ENCODE data around the gene CMPK2. TPM values are rescaled to one million over a fixed set of nuclear protein-coding genes. Genes with fewer than 3 reads are reported as not detected.
"Not testable (repeated sequence)": the region's sequence is repeated elsewhere in the genome, so short reads cannot be mapped to it uniquely, and the experiment has no call there.

The CMPK2 gene, protein sequence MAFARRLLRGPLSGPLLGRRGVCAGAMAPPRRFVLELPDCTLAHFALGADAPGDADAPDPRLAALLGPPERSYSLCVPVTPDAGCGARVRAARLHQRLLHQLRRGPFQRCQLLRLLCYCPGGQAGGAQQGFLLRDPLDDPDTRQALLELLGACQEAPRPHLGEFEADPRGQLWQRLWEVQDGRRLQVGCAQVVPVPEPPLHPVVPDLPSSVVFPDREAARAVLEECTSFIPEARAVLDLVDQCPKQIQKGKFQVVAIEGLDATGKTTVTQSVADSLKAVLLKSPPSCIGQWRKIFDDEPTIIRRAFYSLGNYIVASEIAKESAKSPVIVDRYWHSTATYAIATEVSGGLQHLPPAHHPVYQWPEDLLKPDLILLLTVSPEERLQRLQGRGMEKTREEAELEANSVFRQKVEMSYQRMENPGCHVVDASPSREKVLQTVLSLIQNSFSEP
- polyA plus RNA-seq (2012; ENCODE audit: insufficient read depth, insufficient read length): 19.8 TPM

DNA sequence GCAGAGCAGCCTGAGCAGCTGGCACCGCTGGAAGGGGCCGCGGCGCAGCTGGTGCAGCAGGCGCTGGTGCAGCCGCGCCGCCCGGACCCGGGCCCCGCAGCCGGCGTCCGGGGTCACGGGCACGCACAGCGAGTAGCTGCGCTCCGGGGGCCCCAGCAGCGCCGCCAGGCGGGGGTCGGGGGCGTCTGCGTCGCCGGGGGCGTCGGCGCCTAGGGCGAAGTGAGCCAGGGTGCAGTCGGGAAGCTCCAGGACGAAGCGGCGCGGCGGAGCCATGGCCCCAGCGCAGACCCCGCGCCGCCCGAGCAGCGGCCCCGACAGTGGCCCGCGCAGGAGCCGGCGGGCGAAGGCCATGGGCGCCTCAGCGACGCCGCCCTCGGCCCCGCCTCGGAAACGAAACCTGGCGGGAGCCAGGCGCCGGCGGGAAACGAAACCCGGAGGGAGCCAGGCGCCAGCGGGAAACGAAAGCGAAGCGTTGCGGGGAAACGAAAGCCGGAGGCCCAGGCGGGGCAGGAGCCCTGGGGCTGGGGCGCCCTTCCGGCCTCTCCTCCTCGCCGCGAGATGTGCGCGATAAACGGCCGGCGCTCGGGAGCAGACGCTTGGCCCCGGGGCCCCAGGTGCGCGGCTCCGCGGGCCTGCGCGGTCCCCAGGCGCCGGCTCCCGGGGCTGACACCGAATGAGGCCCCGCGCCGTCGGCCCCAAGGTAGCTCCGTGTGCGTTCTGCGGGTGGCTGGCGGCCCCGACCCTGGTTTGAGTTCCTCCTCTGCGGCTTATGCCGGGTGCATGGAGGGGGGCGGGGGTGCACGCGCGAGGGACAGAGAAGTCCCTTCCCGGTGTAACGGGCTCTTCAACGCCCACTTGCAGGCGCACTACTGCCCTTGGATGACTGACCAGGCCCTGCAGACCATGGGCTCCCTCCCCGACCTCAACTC lies at the start of gene CMPK2:
Gene CMPK2 (minus strand): TSS at position 562 of the 929 bp plus-strand sequence. CDS start 211 bp downstream, at position 351.
- peak within 1 kb of the TSS; percentile 68 for H3K4me3 ChIP-seq (ENCODE audit: low read length)

DNA sequence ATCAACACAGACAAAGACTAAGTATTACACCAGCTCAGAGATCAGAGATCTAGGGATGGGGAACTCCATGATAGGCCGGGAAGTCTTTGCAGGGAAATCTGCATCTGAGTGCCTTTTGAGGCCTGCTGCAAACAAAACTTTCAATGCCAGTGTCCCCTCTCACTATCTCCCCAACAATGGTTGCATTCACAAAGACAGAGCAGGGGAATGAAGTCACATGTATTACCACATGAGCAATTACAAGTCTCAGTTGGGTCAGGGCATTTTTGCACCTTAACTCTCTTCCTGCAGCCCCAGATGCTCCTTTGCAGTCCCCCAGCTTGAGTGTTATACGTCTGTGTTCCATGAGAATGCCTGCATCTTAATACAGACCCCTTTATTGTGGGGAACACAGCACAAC lies 49.7 kb upstream of the CMPK2 start:
- no peak overlapping the region for H3K4me3 ChIP-seq (ENCODE audit: low read length)
- DNase-seq (ENCODE audit: low read depth, low spot score): no peak

More for the DNA sequence above, at the start of gene CMPK2:
- DNase-seq (ENCODE audit: low read depth, low spot score): peak; percentile 67

DNA sequence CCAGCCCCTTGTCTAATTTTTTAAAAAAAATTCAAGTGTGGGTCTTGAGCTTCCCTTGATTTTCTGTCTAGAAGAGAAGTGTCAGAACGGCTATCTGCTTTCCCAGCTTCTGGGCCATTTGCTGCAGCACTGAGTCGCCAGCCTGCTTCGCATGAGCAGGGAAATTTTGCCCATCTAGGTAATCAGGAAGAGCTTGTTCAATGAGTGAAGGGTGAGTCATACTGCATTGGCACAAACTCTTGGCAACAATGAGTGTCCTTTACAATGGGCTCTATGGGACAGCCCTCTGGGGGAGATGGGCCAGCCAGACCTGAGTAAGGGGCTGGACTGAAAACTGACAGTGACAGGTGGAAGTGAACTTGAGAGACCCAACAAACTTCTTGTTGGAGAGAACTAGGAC lies 49.1 kb upstream of the CMPK2 start:
- DNase-seq (ENCODE audit: low read depth, low spot score): no peak
- no peak overlapping the region for H3K4me3 ChIP-seq (ENCODE audit: low read length)

DNA sequence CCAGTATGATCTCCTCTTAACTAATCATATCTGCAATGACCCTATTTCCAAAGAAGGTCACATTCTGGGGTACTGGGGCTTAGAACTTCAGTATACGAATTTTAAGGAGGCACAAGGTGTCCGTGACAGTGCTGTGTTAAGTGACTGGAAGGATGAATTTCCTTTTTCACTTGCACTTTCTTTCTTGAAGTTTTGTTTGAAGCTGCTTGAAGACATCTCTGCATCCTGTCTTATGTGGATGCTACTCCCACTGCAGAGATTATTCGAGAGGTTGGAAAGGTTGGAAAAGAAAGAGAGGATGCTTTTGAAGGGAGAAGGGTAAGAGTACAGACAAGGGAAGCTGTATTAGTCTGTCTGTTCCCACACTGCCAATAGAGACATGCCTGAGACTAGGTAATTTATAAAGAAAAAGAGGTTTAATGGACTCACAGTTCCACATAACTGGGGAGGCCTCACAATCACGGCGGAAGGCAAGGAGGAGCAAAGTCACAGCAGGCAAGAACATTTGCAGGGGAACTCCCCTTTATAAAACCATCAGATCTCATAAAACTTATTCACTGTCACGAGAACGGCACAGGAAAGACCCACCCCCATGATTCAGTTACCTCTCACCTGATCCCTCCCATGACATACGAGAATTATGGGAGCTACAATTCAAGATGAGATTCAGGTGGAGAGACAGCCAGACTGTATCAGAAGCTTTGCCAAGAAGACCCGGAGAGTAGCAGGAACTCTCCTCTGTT lies 47.9 kb upstream of the CMPK2 start:
- no peak for DNase-seq (ENCODE audit: low read depth, low spot score)
- no peak overlapping the region for H3K4me3 ChIP-seq (ENCODE audit: low read length)

DNA sequence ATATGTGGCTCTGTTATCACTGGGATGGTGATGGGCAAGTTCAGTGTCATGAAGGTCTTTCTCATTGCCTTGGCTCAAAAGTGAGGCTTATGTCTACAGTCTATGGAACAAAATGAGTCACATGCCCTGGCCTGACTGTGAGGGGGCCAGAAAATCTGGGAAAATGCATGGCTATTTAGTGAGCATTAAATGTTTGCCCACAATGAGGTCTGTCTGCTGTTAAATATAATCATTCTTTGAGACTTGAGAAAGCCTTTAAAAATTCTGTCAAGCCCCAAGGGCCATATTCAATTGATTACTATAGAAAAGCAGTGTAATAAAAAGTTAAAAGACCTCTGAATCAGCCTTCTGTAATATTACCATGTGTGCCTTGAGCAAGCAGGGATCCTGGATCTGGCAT lies 46.0 kb upstream of the CMPK2 start:
- DNase-seq (ENCODE audit: low read depth, low spot score): no peak
- no peak overlapping the region for H3K4me3 ChIP-seq (ENCODE audit: low read length)

DNA sequence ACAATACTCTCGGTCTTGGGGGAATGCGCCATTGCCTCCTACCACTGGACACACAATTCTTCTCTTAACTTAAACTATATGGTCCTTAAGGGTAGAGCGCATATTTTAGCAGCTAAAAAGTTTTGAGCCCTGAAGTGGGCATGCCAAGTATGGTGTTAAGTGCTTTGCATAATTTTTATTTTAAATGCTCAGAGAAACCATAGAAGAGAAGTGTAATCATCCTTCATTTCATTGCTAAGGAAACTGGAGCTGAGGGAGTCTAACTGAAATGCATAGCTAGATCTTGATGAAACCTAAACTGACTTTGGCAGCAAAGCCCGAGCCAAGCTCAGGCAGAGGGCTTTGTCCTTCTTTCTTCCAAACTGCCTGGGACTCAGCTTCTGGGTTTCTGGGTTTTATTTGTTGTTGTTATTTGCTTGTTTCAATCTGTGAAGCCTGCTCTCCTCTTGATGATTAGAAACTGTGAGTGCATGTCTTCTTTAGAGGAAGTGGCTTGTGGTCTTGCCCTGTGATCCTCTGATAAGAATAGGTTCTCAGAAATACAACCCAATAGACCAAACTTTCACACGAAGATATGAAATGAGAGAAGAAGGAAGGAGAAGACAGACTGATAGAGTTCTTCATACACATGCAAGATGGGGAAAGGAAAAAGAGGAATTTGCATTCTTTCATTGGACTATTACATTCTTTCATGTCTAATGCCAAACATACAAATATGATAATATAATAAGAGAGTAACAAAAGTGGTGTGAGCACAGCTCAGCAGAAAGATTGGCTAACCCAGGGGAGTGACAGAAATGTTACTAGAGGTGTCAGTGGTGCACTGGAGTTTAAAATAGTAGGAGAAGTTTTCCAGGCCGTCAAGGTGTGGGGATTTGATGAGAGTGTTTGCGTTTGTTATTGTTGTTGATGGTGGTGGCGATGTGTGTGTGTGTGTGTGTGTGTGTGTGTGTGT lies 44.0 kb upstream of the CMPK2 start:
- H3K4me3 ChIP-seq (ENCODE audit: low read length): peak overlapping the region; percentile 21
- DNase-seq (ENCODE audit: low read depth, low spot score): peak; percentile 93

DNA sequence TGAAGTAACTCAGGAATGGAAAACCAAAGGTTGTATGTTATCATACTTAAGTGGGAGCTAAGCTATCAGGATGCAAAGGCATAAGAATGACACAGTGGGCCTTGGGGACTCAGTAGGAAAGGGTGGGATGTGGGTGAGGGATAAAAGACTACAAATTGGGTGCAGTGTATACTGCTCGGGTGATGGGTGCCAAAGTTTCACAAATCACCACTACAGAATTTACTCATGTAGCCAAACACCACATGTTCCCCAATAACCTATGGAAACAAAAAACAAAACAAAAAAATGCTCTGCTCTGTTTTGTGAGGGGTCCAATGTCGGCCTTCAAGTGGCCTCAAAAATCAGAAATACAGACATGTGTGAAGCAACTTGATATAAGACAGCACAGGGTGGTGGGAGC lies 42.6 kb upstream of the CMPK2 start:
- H3K4me3 ChIP-seq (ENCODE audit: low read length): no peak overlapping the region
- DNase-seq (ENCODE audit: low read depth, low spot score): no peak

DNA sequence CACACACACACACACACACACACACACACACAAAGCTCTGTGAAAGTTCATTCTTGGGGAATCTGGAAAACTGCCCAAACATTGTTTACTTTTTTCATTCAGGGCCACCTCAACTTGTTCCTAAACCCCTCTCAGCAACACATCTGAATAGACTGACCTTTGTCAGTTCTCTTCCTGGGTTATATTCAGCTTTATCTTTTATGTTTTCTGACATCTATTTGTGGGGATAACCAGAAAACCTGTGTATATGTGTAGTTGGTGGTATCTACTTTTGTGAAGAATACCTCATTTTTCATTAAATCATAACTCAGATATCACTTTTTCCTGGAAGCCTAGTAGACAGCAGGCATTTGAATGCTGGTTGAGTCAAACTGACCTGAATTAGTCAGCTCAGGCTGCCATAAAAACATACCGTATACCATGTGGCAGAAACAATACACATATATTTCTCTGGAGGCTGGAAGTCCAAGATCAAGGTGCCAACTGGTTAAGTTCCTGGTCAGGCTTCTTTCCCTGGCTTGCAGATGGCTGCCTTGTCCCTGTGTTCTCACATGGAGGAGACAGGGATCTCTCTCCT lies 40.5 kb upstream of the CMPK2 start:
- no peak for DNase-seq (ENCODE audit: low read depth, low spot score)
- H3K4me3 ChIP-seq (ENCODE audit: low read length): no peak overlapping the region

DNA sequence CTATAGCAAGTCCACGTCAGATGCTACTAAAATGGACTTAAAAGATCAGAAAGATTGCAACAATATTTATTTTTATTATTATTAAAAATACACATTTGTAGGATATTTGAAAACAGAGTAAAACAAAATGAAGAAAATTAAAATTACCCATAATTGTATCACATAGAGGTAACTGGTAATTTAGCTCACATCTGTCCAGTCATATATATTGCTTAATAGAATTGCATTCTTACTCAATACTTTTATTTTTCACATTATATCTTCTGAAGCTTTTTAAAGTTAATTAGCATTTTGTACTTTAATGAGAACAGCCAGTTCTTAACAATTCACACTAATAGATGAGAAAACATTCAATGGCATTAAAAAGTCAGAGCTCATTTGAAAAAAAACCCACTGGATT lies 40.0 kb upstream of the CMPK2 start:
- no peak for DNase-seq (ENCODE audit: low read depth, low spot score)
- no peak overlapping the region for H3K4me3 ChIP-seq (ENCODE audit: low read length)

DNA sequence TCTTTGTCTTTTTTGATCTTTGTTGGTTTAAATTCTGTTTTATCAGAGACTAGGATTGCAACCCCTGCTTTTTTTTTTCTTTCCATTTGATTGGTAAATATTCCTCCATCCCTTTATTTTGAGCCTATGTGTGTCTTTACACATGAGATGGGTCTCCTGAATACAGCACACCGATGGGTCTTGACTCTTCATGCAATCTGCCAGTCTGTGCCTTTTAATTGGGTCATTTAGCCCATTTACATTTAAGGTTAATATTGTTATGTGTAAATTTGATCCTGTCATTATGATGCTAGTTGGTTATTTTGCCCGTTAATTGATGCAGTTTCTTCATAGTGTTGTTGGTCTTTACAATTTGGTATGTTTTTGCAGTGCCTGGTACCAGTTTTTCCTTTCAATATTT lies 36.9 kb upstream of the CMPK2 start:
- not testable (repeated sequence) for H3K4me3 ChIP-seq (ENCODE audit: low read length); DNase-seq (ENCODE audit: low read depth, low spot score)

DNA sequence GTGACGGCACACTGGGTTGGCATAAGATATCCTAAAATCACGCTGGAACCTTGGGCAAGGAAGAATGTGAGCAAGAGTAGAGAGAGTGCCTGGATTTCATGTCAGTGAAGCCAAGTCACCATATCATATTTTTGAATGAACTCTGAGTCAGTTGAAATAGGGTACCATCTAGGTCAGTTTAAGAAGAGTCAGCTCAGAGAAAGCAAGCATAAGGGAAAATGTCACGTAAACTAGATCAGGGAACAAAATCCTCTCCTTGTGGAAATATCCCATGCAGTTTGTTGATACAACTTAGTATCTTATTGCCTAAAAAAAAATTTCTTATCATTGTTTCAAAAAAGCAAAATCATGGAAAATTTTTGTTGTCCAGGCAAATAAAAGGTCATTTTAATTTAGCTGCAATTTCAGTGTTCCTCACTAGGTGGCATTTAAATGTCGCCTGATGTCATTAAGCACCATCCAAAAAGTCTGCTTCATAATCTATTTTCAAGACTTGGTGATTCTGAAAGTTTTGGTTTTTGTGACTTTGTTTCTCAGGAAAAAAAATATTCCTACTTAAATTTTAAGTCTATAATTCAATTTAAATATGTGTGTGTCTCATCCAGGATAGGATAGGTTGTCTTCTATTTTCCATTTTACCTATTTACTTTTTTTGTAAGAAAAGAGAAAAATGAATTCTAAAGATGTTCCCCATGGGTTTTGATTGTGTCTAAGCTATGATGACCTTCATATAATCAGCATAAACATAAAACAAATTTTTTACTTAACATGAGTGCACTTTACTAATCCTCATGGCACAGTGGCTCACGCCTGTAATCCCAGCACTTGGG lies 31.4 kb upstream of the CMPK2 start:
- peak; percentile 52 for DNase-seq (ENCODE audit: low read depth, low spot score)

DNA sequence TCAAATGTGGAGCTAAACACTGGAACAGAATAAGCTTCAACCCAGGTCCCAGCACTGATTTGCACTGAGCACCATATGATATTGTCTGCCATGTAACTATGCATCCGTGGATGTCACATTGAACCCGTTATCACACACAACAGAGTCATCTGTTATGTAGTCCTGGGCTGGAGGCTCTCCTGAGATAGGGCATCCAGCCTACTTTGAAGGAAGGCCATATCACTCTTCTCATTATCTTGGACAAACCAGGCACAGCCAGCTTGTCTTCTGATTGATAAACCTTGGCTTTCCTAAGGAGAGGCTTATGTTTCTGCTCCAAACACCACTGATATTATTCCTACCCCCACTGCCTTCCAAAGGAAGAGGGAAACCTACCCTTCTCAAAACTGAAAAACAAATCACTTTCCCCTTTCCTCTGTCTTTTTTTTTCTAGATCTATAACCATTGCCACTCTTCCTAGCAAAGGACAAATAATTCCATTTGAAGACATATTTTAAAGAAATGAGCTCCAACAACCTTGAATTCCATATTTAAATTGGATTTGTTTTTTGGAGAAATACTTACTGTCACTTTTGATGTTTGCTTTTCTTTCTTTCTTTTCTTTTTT lies 28.3 kb upstream of the CMPK2 start:
- DNase-seq (ENCODE audit: low read depth, low spot score): no peak
- H3K4me3 ChIP-seq (ENCODE audit: low read length): no peak overlapping the region

More for the DNA sequence above, 31.4 kb upstream of the CMPK2 start:
- H3K4me3 ChIP-seq (ENCODE audit: low read length): no peak overlapping the region

DNA sequence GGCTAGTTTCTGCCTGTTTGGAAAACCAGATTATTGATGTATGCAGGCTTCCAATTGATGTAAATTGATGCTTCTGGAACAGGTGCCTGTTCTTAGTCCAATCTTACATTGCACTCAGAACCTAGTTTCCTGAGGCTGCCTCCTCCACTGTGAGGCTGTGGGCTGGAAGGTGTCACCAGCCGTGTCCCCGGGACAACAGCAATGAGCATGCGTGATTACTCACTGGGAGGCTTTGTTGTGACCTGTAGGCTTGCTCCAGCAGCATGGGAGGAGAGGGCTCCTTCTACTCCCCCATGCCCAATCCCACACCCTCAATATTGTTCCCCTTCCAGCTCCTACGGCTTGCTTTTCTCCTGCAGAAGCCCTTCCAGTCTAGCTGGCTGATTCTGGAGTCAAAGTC lies 23.0 kb upstream of the CMPK2 start:
- H3K4me3 ChIP-seq (ENCODE audit: low read length): no peak overlapping the region
- no peak for DNase-seq (ENCODE audit: low read depth, low spot score)

DNA sequence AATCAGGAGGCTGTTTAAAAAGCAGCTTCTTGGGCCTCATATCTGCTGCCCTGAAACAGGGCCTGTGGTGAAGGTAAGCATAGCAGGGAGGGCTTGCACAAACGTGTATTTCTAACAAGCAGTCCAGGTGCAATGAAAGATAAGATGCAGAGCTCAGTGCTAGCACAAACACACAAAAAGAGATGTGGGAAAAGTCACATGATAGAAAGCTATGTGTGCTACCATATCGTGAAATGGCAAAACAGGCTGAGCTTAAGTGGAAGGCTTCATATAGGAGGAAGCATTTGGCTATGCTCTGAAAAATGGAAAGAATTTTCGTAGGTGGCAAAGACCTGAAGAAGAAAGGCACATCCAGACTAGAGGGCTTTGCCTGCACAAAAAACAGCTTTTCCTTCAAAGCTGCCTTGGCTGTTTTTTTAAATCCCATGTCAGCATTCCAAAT lies 22.1 kb upstream of the CMPK2 start:
- peak; percentile 89 for DNase-seq (ENCODE audit: low read depth, low spot score)
- H3K4me3 ChIP-seq (ENCODE audit: low read length): no peak overlapping the region

DNA sequence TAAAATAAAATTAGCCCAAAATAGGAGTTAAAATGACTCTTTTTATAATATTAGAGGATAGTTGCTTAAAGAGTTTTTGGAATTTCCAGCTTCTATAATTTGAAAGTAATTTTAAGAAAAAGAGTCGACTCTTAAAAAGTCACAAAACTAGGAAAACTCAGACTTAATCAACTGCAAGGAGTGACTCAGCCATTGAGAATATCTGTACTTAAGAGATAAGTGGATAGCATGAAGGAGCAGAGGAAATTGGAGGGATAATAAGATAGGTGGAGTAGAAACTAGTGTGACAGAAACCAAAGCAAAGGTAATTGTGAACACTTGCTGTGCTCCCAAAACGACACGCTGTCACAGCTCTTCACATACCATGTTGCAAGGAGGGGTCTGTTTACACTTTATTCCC lies 20.3 kb upstream of the CMPK2 start:
- DNase-seq (ENCODE audit: low read depth, low spot score): no peak
- no peak overlapping the region for H3K4me3 ChIP-seq (ENCODE audit: low read length)

DNA sequence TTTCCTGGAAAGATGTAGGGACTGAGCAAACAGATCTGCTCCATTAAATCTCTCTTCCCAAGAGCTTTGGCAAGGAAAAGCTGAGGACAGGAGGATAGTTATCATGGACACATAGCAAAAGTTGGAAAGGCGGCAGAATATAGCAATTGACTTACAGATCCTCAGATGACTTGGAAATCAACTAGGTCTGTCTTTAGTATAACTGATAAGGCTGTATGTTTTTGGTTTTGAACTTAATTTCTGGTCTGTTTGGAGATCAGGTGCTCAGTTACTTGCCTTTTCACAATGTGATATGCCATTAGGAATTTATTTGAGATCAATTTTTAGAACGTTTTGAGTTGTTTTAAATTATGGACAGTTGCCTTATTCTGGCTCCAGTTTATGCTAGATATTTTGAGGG lies 19.8 kb upstream of the CMPK2 start:
- DNase-seq (ENCODE audit: low read depth, low spot score): no peak

More for the DNA sequence above, 19.8 kb upstream of the CMPK2 start:
- no peak overlapping the region for H3K4me3 ChIP-seq (ENCODE audit: low read length)
